Neutrophil (primary cell): ENCODE results near the gene GSTO2.

Source experiments
- H3K27ac ChIP-seq: fragments of 200-600 bp; sonication (generic); 2 replicates; pipeline ENCODE4 v1.5.1; 2016; ENCODE audit warnings: mild to moderate bottlenecking, moderate library complexity
- H3K27me3 ChIP-seq: fragments of 200-600 bp; sonication (generic); 2 replicates; pipeline ENCODE4 v1.6.0; 2016; ENCODE audit warnings: mild to moderate bottlenecking
- H3K36me3 ChIP-seq: fragments of 200-600 bp; sonication (generic); 2 replicates; pipeline ENCODE4 v1.5.1; 2017
- H3K4me1 ChIP-seq, 2 experiments: fragments of 200-600 bp in 1 of 2; sonication (generic) in 1 of 2; 1 replicate in 1 of 2; 2 replicates in 1 of 2; pipeline versions ENCODE4 v1.5.1 to v1.6.1; 2013 to 2016; ENCODE audit warnings: low read depth in 1 of 2, low read length in 1 of 2, mild to moderate bottlenecking in 1 of 2, moderate library complexity in 1 of 2; ENCODE audit not compliant: control insufficient read depth in 1 of 2, insufficient read depth in 1 of 2
- H3K4me3 ChIP-seq, 2 experiments: fragments of 200-600 bp in 1 of 2; sonication (generic) in 1 of 2; 1 replicate in 1 of 2; 2 replicates in 1 of 2; pipeline ENCODE4 v1.5.1; 2013 to 2016; ENCODE audit warnings: low read depth in 1 of 2, low read length in 1 of 2, mild to moderate bottlenecking in 1 of 2, moderate library complexity in 1 of 2
- H3K9me3 ChIP-seq: fragments of 200-600 bp; sonication (generic); 2 replicates; pipeline ENCODE4 v1.5.1; 2016
- TF ChIP-seq, protein P1 (sequence below): fragments of 200-600 bp; sonication (generic); IDR thresholded peaks from 2 replicates; pipeline ENCODE4 v1.5.1; 2016; ENCODE audit warnings: antibody characterized with exemption

The GSTO2 gene

DNA sequence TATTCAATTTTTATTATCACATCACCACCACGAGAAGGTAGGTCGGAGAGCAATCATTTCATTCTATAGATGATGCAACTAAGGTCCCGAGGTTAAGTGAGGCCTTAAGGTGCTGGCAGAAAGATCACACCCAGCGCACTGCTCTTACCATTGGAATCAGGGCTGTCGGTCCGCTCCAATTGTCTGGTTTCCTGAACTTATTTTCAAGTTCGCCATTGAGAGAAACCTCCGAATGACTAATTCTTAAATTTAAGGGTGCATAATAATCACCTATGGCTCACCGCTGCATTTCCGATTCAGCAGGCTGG, 625 bp upstream of the GSTO2 start:
- Histone ChIP-seq H3K36me3 (peaks cover 36% of the 10 kb centered on the region), H3K4me3 (peak overlapping the region; percentile 71 to 92), H3K4me1 (peaks cover 15 to 22% of the 10 kb centered on the region in 2 experiments), H3K27ac (peak overlapping the region; percentile 92), H3K9me3 (no peaks in the 10 kb centered on the region), H3K27me3 (no peaks in the 10 kb centered on the region)
- TF ChIP-seq, protein P1, sequence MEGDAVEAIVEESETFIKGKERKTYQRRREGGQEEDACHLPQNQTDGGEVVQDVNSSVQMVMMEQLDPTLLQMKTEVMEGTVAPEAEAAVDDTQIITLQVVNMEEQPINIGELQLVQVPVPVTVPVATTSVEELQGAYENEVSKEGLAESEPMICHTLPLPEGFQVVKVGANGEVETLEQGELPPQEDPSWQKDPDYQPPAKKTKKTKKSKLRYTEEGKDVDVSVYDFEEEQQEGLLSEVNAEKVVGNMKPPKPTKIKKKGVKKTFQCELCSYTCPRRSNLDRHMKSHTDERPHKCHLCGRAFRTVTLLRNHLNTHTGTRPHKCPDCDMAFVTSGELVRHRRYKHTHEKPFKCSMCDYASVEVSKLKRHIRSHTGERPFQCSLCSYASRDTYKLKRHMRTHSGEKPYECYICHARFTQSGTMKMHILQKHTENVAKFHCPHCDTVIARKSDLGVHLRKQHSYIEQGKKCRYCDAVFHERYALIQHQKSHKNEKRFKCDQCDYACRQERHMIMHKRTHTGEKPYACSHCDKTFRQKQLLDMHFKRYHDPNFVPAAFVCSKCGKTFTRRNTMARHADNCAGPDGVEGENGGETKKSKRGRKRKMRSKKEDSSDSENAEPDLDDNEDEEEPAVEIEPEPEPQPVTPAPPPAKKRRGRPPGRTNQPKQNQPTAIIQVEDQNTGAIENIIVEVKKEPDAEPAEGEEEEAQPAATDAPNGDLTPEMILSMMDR = no peak

DNA sequence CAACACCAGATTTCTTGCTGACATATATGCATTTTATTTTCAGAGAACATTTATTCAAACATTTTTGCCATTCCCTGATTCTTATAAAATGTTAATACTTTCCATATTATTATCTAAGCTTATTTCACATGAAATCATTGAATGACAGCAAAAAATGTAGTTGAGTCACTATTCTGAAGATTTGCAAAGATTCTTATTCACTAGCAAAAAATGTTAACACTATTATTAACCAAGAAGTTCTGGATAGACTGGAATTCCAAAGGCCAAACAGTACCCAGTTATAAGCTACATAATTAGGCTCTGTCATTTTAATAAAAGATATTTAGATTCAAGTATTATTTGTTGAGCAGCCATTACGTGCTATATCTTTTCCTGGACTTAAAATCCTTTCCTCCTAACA, 4.3 kb downstream of the GSTO2 start:
- Histone ChIP-seq H3K27me3 (peaks cover 22% of the 10 kb centered on the region), H3K9me3 (no peaks in the 10 kb centered on the region), H3K36me3 (no peaks in the 10 kb centered on the region), H3K4me3 (no peak overlapping the region), H3K4me1 (peaks cover 16 to 17% of the 10 kb centered on the region in 2 experiments), H3K27ac (no peak overlapping the region)
- TF ChIP-seq, protein P1 = no peak

DNA sequence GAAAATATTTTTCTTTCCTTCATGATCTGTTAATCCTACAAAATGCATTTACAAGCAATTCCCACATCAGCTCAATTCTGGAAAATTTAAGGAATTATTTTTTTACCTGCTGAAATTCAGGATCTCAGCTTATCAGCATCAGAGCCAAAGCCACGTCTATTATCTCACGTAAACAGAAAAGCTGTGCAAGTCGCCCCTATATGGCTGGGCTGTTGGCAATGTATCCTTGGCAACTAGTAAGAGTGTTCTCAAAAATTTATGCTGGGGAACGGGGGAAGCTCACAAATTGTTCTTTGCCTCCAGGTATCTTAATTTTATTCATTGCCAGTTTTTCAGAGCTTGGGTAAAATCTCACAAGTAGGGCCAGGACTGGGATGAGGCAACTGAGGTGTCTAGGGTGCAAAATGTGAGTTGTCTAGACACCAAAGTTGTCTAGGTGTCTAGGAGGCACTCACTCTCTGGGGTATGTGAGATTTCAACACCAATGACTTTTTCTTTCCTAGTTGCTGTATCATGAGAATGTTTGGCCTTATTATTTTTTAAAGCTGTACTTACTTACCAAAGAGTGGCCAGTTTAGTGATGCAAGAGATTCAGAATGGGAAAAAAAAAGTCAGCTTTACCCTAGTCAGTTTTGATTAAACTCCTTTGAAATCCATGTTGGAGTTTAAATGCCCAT, 5.1 kb downstream of the GSTO2 start:
- Histone ChIP-seq H3K36me3 (no peaks in the 10 kb centered on the region), H3K4me1 (peaks cover 14 to 15% of the 10 kb centered on the region in 2 experiments), H3K9me3 (no peaks in the 10 kb centered on the region), H3K27ac (no peak overlapping the region), H3K27me3 (peaks cover 22% of the 10 kb centered on the region), H3K4me3 (no peak overlapping the region)
- TF ChIP-seq, protein P1 = no peak

DNA sequence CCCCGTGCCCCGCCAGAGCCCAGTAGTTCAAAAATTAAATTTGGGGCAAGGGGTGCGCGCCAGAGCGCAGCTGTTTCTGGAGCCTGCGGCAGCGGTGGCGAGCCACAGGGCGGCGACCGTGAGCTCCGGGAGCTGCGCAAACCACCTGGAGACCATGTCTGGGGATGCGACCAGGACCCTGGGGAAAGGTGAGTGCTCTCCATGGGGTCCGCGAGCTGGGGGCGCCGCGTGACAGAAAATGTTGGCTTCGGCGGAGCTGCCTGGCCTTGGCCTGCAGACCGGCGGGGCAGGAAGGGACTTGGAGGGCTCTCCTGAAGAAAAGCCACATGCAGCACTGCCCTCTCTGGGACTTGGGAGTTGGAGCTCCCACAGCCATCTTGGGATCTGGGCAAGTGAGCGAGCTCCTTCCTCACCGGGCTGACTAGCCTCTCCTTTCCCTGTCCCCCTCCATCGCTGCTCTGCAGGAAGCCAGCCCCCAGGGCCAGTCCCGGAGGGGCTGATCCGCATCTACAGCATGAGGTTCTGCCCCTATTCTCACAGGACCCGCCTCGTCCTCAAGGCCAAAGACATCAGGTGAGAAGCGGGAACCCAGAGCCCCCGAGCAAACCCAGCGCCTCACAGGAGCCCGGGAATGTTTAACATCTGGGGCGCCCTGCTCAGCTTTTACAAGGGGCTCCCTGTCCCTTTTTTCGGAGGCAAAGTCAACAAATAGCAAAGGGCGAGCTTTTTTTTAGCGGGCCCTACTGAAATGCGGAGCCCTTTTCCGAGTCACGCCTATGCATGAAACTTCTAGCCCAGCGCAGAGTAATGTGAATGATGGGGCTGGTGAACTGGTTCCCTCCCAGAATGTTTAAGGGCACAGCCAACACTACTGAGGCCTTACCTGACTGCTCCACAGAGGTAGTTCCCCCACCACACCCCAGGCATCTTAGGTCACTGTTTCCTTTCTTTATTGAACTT, 6.1 kb downstream of the GSTO2 start:
- Histone ChIP-seq H3K4me3 (peak overlapping the region in 1 of 2 experiments; percentile 35), H3K36me3 (no peaks in the 10 kb centered on the region), H3K27ac (no peak overlapping the region), H3K4me1 (peaks cover 8 to 14% of the 10 kb centered on the region in 2 experiments), H3K27me3 (peaks cover 22% of the 10 kb centered on the region), H3K9me3 (no peaks in the 10 kb centered on the region)
- TF ChIP-seq, protein P1 = peak; percentile 80

DNA sequence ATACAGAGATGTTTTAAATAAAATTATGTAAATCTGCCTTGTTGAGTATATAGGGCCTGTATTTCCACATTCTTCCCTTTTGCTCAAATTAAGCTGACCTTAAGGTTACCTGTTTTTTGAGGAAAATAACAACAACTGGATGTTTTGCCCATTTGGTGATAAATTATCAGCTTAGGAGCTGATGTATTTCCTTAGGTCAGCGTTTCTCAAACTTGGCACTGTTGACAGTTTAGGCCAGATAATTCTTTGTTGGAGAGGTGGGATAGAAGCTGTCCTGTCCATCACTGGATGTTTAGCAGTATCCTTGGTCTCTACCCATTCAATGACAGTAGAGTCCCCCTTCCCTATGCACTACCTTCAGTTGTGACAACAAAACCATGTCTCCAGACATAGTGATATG, 7.2 kb downstream of the GSTO2 start:
- no peak overlapping the region for H3K27ac ChIP-seq
- H3K9me3 ChIP-seq = no peaks in the 10 kb centered on the region
- peaks cover 22% of the 10 kb centered on the region for H3K27me3 ChIP-seq
- H3K4me3 ChIP-seq = no peak overlapping the region
- no peaks in the 10 kb centered on the region for H3K36me3 ChIP-seq
- peaks cover 8 to 14% of the 10 kb centered on the region in 2 experiments for H3K4me1 ChIP-seq
- TF ChIP-seq, protein P1 = no peak
